ENCODE measurements around the gene KRT25. TPM values are rescaled to one million over a fixed set of nuclear protein-coding genes. Genes with fewer than 3 reads are reported as not detected.
A peak's percentile ranks its signal among the peaks of the same experiment; 100 is the strongest.

KRT25 gene
- total and polyA plus RNA-seq, 2 of the 13 experiments (the other 11 are each of a cell fraction or from before 2014, with no cell fraction given) = not detected

DNA sequence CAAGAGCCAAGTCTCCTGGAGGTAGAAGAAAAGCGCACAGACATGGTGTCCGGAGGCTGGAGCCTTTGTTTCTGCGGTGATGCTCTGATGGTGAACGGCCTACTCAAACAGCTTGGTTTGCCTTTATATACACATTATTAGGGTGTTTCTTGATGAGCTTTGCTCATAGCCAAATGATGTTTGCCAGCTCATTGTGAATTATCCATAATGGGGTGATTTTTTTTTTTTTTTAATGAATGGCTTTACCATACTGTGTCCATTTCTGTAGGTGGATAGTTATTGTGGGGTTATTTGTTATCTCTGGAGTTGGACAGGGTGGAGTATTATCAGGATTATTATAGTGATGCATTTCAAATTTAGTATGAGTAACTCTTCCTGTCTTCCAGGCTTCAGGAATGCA, 27.3 kb upstream of the KRT25 start, which contains the start of gene KRT27:
KRT27 (minus strand) TSS at position 101 of the 400 bp plus-strand sequence; CDS start at position 44, 57 bp downstream.
- Histone ChIP-seq H3K9me3 (ENCODE audit: low read length) (no peaks in the 10 kb centered on the region), H3K27ac (ENCODE audit: extremely low read length, insufficient read depth, low read length) (no peak within 1 kb of the TSS), H3K4me3 (replicated peaks in 1 of 3; ENCODE audit: insufficient read depth in 1 of 3, low read depth in 2 of 3, low read length in 3 of 3) (no peak within 1 kb of the TSS), H3K36me3 (replicated peaks in 1 of 2; ENCODE audit: control insufficient read depth in 1 of 2, insufficient read depth in 2 of 2, low read length in 2 of 2) (no peaks in the 10 kb centered on the region), H2AFZ (ENCODE audit: low read length) (no peak within 1 kb of the TSS), H3K27me3 (ENCODE audit: control insufficient read depth in 1 of 2, insufficient read depth in 2 of 2, low read length in 2 of 2) (peaks cover 0 to 46% of the 10 kb centered on the region in 2 experiments; a peak in 3 of 5 replicates), H4K20me1 (ENCODE audit: insufficient read depth, low read length) (no peaks in the 10 kb centered on the region), H3K79me2 (ENCODE audit: insufficient read depth, low read length) (no peaks in the 10 kb centered on the region), H3K9ac (ENCODE audit: insufficient read depth, low read depth, low read length) (no peak within 1 kb of the TSS), H3K4me1 (ENCODE audit: insufficient read depth, low read length) (0 out of 2 replicates have a peak, but pooled peaks cover 8% of the 10 kb centered on the region), H3K4me2 (ENCODE audit: low read depth, low read length) (no peak within 1 kb of the TSS)
- ATAC-seq = no peak
- no peak for DNase-seq (ENCODE audit: low spot score)
- POLR2A ChIA-PET = no interaction called here
- intact Hi-C loops (cut with micrococcal nuclease; ENCODE audit: unreplicated experiment) = no loop called here
- WGBS (ENCODE audit: low lambda C conversion rate) = 71% methylated on average over 4 of the region's 4 CpGs
- TF ChIP-seq ZNF317 (CRISPR knock-in tag; IDR thresholded peaks at IDR 0.05) = no peak
- no peak for TF ChIP-seq ZNF709 (CRISPR knock-in tag; IDR thresholded peaks at IDR 0.05)
- TF ChIP-seq ZNF383 (CRISPR knock-in tag; IDR thresholded peaks at IDR 0.05; ENCODE audit: borderline replicate concordance) = no peak
- no peak for TF ChIP-seq SCMH1 (CRISPR knock-in tag; IDR thresholded peaks at IDR 0.05; ENCODE audit: borderline replicate concordance)
- no peak for FAIRE-seq
- CTCF ChIA-PET (ENCODE audit: low intra/inter-chr PET ratio, low total read pairs) = no interaction called here
- in situ Hi-C loops (cut with HindIII; ENCODE audit: extremely low pct_ligation_motif_present, low pct_unique_long_range_greater_than_20kb) = no loop called here
- BruUV-seq (replicated peaks) = no TSS peak

DNA sequence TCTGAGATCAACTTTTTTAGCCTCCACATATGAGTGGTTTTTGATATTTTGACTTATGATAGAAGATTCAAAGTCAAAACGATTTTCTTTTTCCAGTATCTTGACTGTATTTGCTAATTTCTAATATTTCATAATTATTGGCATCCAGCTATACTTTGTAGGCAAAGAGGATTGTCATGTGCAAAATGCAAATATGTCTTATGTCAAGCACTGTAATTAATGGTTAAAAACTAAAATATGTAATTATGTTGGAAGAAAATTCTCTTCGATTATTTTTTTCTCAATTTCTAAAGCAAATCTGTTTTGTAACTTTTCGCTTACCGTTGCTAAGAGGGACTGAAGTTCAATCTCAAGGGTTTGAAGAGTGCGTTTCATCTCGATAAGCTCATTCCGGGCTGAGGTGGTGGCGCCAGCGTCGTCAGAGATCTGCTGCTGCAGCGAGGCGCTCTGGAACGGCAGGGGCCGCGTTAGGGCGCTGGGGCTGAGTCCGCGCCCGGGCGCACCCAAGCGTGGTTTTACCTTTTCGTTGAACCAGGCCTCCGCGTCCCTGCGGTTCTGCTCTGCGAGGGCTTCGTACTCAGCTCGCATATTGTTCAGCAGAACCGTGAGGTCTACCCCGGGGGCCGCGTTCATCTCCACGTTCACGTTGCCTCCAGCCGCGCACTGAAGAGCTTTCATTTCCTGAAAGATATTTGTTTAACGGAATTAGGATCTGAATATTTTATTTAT, 24.2 kb upstream of the KRT25 start:
- no peak overlapping the region for H3K27ac ChIP-seq (ENCODE audit: extremely low read length, insufficient read depth, low read length)
- ATAC-seq (peak; percentile 92), FAIRE-seq (no peak), DNase-seq (ENCODE audit: low spot score) (peak; percentile 18)
- 0 out of 2 replicates have a peak, but pooled peaks cover 8% of the 10 kb centered on the region for H3K4me1 ChIP-seq (ENCODE audit: insufficient read depth, low read length)
- peak overlapping the region in 2 of 3 experiments; percentile 28 to 60; a peak in 4 of 6 replicates for H3K4me3 ChIP-seq (replicated peaks in 1 of 3; ENCODE audit: insufficient read depth in 1 of 3, low read depth in 2 of 3, low read length in 3 of 3)
- no peaks in the 10 kb centered on the region for H3K9me3 ChIP-seq (ENCODE audit: low read length)
- H3K36me3 ChIP-seq (replicated peaks in 1 of 2; ENCODE audit: control insufficient read depth in 1 of 2, insufficient read depth in 2 of 2, low read length in 2 of 2) = no peaks in the 10 kb centered on the region
- H4K20me1 ChIP-seq (ENCODE audit: insufficient read depth, low read length) = no peaks in the 10 kb centered on the region
- H3K9ac ChIP-seq (ENCODE audit: insufficient read depth, low read depth, low read length) = no peak overlapping the region
- peak overlapping the region; percentile 65 for H3K4me2 ChIP-seq (ENCODE audit: low read depth, low read length)
- ChIA-PET CTCF (ENCODE audit: low intra/inter-chr PET ratio, low total read pairs) (no interaction called here), POLR2A (no interaction called here)
- BruUV-seq (replicated peaks) = no TSS peak
- H3K79me2 ChIP-seq (ENCODE audit: insufficient read depth, low read length) = no peaks in the 10 kb centered on the region
- in situ Hi-C loops (cut with HindIII; ENCODE audit: extremely low pct_ligation_motif_present, low pct_unique_long_range_greater_than_20kb) (no loop called here), intact Hi-C loops (cut with micrococcal nuclease; ENCODE audit: unreplicated experiment) (no loop called here)
- 5% methylated on average over 34 of the region's 37 CpGs for WGBS (ENCODE audit: low lambda C conversion rate)
- no peak overlapping the region for H2AFZ ChIP-seq (ENCODE audit: low read length)
- peaks cover 0 to 39% of the 10 kb centered on the region in 2 experiments; a peak in 3 of 5 replicates for H3K27me3 ChIP-seq (ENCODE audit: control insufficient read depth in 1 of 2, insufficient read depth in 2 of 2, low read length in 2 of 2)
- TF ChIP-seq YEATS2 (CRISPR knock-in tag; IDR thresholded peaks at IDR 0.05; ENCODE audit: borderline replicate concordance) = no peak
- TF ChIP-seq SMARCC2 (IDR thresholded peaks at IDR 0.05) = no peak
- no peak for TF ChIP-seq NFIB (CRISPR knock-in tag; IDR thresholded peaks at IDR 0.05; ENCODE audit: borderline replicate concordance)
- TF ChIP-seq RORA (CRISPR knock-in tag; IDR thresholded peaks at IDR 0.05) = no peak
- no peak for TF ChIP-seq CCAR2 (optimal IDR thresholded peaks at IDR 0.05; ENCODE audit: low read depth, low read length)
- no peak for TF ChIP-seq MAFF (IDR thresholded peaks at IDR 0.05; ENCODE audit: low read depth, low read length)
- no peak for TF ChIP-seq MED8 (CRISPR knock-in tag; IDR thresholded peaks at IDR 0.05; ENCODE audit: insufficient replicate concordance)
- TF ChIP-seq ZNF530 (CRISPR knock-in tag; IDR thresholded peaks at IDR 0.05; ENCODE audit: low read depth) = no peak
- no peak for TF ChIP-seq RFX3 (CRISPR knock-in tag; IDR thresholded peaks at IDR 0.05)
- TF ChIP-seq SALL1 (CRISPR knock-in tag; IDR thresholded peaks at IDR 0.05) = peak; percentile 46; the same call in 1 of the 2 replicates
- TF ChIP-seq, protein P1, sequence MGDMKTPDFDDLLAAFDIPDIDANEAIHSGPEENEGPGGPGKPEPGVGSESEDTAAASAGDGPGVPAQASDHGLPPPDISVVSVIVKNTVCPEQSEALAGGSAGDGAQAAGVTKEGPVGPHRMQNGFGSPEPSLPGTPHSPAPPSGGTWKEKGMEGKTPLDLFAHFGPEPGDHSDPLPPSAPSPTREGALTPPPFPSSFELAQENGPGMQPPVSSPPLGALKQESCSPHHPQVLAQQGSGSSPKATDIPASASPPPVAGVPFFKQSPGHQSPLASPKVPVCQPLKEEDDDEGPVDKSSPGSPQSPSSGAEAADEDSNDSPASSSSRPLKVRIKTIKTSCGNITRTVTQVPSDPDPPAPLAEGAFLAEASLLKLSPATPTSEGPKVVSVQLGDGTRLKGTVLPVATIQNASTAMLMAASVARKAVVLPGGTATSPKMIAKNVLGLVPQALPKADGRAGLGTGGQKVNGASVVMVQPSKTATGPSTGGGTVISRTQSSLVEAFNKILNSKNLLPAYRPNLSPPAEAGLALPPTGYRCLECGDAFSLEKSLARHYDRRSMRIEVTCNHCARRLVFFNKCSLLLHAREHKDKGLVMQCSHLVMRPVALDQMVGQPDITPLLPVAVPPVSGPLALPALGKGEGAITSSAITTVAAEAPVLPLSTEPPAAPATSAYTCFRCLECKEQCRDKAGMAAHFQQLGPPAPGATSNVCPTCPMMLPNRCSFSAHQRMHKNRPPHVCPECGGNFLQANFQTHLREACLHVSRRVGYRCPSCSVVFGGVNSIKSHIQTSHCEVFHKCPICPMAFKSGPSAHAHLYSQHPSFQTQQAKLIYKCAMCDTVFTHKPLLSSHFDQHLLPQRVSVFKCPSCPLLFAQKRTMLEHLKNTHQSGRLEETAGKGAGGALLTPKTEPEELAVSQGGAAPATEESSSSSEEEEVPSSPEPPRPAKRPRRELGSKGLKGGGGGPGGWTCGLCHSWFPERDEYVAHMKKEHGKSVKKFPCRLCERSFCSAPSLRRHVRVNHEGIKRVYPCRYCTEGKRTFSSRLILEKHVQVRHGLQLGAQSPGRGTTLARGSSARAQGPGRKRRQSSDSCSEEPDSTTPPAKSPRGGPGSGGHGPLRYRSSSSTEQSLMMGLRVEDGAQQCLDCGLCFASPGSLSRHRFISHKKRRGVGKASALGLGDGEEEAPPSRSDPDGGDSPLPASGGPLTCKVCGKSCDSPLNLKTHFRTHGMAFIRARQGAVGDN (CRISPR knock-in tag; IDR thresholded peaks at IDR 0.05) = peak; percentile 68

Measured in HepG2 (cell line).